Stimulated activated CD8-positive, alpha-beta memory T cell treated with anti-CD3 and anti-CD28 coated beads, Interleukin-15, amount 100 ng/mL, for 48 hours (primary cell): Measurements from ENCODE around the gene SLC19A2.
A peak's percentile ranks its signal among the peaks of the same experiment; 100 is the strongest.
"Not testable (repeated sequence)": the region's sequence is repeated elsewhere in the genome, so short reads cannot be mapped to it uniquely, and the experiment has no call there.

ENCODE experiments used
- DNase-seq, 2 donors: peaks; one replicate each; pipeline ENCODE4 v3.0.0-alpha.2; 2020; ENCODE audit warnings: low read depth in 2 of 2

Gene SLC19A2, protein sequence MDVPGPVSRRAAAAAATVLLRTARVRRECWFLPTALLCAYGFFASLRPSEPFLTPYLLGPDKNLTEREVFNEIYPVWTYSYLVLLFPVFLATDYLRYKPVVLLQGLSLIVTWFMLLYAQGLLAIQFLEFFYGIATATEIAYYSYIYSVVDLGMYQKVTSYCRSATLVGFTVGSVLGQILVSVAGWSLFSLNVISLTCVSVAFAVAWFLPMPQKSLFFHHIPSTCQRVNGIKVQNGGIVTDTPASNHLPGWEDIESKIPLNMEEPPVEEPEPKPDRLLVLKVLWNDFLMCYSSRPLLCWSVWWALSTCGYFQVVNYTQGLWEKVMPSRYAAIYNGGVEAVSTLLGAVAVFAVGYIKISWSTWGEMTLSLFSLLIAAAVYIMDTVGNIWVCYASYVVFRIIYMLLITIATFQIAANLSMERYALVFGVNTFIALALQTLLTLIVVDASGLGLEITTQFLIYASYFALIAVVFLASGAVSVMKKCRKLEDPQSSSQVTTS

DNA sequence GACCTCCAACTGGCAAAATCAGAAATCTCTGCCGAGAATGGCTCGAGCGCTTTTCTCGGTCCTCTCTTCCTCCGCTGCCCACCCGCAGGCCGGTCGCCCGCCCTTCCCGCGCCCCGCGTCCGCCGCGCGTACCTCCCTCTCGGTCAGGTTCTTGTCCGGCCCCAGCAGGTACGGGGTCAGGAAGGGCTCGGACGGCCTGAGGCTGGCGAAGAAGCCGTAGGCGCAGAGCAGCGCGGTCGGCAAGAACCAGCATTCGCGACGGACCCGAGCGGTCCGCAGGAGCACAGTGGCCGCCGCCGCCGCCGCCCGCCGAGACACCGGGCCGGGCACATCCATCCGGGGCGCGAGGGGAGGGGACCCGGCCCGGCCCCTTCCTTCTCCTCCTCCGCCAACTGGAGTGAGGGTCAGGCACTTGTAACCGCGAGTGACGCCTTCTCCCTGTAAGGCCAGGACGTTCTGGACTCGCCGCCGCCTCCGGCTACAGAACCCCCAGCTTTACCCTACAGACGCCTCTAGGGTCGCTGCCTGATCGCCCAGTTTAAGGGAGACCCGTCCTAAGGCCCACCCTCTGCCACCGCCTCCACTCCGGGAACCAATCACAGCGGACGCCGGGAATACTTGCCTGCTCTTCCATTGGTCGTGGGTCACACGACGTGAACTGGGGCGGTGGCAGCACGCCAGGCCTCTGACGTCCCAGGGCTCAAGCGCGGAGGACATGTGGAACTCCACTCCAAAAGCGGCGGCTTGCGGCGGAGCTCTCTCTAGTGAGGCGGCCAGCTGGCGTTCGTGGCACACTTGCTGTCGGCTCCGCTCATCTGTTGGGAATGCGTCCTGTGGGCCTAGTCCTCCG lies at the start of gene SLC19A2:
SLC19A2 (minus strand) TSS at position 514 of the 850 bp plus-strand sequence; CDS start at position 336, 178 bp downstream.
- DNase-seq = peak; percentile 91 to 92

DNA sequence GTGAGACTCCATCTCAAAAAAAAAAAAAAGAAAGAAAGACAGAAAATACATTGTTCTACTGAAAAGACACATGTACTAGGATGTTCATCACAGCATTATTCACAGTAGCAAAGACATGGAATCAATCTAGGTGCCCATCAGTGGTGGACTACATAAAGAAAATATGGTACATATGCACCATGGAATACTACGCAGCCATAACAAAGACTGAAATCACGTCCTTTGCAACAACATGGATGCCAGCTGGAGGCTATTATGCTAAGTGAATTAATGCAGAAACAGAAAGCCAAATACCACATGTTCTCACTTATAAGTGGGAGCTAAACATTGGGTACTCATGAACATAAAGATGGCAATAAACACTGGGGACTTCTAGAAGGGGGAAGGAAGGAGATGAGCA lies 48.9 kb upstream of the SLC19A2 start:
- no peak for DNase-seq

DNA sequence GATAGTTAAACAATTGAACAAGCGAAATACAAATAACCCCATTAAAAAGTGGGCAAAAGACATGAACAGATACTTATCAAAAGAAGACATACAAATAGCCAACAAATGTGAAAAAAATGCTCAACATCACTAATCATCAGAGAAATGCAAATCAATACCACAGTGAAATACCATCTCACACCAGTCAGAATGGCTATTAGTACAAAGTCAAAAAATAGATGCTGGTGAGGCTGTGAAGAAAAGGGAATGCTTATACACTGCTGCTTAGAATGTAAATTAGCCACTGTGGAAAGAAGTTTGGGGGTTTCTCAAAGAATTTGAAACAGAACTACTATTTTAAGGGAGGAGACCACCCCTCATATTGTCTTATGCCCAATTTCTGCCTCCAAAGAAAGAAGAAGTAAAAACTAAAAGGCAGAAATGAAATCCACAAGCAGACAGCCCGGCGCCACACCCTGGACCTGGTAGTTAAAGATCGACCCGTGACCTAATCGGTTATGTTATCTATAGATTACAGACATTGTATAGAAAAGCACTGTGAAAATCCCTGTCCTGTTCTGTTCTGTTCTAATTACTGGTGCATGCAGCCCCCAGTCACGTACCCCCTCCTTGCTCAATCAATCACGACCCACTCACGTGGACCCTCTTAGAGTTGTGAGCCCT lies 47.9 kb upstream of the SLC19A2 start:
- DNase-seq = not testable (repeated sequence)

DNA sequence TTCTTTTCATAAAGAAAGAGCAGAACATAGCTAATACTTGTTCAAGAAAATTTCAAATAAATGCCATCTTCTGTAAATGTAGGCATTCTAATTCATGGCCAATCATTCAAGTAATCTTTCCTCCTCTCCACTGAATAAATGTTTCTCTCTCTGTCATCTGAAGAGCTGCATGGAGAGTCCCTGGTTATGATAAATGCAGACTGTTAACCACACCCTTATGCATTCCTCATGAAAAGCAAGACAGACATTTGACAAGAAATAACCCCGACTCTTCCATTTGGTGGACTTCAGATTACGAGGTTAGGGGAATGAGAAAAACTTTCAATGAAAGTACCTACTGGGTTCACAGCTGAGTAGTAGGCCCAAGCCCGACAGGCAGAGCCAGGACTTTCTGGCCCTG lies 44.7 kb upstream of the SLC19A2 start:
- no peak for DNase-seq

DNA sequence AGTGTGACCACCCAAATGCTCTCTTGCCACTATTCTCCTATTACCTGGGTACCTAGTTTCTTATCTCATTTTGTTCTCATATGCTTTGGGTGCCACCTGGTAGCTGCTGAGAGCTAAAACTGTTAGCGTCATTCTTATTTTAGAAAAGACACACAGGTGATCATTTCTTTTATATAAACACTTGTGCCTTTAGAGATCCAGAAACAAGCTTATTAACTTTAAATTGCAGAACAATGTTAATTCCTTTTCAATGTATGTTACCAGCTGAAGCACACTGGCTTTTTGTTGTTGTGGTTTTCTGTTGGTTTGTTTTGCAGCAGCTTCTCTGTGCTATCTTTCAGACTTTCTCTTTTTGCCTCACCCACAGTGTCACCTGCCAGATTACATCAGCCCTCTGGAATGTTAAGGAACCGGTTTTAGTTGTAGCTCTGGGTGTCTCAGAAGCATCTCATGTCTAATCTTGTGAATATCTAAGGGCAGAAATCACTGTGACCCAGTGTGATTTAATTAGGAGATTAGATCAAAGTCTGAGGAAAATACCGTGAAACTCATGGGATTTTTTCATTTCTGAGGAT lies 43.4 kb upstream of the SLC19A2 start:
- no peak for DNase-seq

DNA sequence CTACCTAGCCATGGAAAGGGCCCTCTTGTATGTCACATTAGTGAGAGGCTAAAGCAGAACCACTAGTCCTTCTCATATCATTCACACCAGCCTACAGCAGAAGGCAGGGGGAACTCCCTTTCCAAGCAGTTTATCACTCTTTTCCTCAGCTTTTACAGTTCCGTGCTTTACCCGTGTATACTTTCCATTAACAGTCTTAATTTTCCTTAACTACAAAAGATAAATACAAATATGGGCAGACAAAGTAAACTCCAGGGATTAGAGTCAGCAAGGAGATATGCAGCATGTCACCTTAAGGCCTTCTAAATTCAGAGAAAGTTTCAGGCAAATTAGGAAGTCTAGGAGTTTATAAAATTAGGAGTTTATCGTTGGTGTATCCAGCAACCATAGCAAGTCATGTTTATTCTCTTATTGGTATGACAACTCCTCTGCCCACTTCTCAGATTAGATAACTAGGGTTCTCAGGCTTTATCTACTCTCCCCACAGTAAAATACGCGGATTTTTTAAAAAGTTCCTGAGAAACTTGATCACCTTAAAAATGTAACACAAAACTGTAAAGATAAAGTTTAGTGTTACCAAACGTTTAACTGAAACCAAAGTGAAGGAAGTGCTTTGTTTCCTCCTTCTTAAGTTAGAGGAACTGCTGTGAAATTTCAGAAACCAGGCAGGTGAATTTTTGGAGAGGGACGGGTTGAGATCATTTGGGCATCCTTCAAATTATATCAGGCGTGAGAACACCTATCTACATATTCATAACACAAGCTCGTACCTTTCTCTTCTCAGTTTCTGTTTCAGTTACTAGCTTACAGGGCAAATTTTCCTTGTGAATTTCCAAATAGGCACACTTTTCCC lies 42.7 kb upstream of the SLC19A2 start:
- DNase-seq = no peak

DNA sequence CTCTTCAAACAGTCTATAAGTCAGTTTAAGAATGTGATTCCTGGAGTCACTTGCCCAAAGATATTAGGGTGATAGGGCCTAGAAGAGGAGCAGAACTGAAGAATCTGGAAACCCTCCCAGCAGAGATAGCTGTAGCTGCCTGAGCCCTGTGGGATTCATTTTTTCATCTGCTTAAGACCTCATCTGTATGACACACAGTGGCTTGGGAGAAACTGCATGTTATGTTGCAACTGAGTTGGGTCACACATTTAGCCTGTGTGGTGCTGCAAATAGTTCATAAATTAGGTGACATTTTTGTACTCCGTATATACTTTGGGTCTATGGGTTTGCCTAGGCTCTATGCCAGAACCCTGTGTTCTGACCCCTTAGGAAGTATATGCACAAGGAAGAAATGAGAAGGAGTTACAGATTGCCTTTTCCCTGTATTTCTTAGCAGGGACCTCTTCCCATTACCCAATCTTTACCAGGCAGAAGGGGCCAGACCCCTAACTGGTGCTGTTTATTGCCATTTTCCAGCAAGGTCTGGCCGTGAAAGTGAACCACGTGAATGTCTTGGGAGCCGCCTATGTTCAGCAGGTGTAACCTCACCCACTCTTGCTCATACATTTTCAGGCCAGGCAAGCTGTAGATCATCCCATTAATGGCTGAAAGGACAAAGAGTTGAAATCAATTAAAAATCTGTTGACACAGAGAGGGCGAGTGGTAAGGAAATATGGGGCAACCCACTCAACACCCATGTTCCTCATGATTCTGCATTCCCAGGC lies 41.9 kb upstream of the SLC19A2 start:
- no peak for DNase-seq

DNA sequence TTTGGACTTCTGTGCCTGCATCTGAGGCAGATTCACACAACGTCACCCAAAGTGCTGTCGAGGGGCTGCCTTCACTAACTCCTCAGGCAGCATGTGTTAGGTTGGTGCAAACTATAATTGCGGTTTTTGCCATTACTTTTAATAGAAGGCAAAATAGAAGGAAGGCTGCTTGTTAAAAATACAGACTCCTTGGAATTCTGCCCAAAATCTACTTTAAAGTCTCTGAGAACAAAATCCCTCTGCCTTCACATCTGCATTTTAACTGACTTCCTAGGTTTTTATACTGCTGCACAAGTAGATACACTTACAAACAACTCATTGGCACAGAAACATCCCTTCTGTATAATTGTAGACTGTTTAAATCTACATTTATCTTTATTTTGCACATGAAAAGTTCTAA lies 41.3 kb upstream of the SLC19A2 start:
- no peak for DNase-seq

DNA sequence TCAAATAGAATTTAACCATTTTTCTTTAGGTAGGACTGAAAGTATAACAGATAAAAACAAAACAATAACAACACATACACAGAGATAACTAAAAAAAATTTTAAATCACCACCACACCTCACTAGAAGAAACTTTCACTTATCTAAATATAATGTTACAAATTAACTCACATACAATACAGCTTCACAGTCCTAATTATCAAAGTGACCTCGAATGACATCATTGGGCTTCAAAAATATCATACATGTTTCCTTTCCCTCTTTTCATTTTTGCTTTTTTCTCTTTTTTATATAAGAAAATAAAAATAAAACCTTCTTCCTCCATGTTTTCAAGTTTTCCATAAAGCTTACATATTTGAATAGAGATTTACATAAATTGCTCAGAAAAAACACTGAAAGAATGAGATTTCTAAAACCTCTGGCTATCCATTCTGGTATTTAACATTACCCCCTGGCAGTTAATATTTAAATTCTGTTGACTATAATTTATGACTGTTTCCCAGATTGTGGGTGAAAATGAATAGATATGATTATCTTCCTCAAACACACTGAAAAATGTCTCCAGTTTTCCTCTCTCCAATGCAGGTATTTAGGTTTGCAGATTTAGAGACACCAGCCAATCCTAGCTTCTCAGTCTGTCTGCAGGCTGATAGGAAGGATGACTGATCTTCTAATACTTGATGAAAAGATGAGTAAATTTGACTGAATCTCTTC lies 40.5 kb upstream of the SLC19A2 start:
- DNase-seq = no peak

DNA sequence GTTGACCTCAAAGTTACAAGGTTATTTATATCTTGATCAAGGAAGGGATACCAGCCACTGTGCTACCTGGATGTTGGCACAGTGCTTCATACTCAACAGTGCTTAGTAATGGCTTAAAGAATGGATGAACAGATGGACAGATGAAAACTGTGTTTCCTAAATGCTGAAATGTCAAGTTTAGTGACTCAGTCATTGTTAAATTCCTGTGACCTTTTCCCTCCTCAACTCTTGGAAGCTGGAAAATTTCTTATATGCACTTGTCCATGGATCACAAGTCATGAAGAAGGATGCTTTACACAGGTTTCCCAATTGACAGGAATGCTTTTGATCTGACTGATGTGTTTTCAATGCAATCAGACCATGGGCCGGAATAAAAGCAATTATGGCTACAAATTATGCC lies 39.6 kb upstream of the SLC19A2 start:
- no peak for DNase-seq

DNA sequence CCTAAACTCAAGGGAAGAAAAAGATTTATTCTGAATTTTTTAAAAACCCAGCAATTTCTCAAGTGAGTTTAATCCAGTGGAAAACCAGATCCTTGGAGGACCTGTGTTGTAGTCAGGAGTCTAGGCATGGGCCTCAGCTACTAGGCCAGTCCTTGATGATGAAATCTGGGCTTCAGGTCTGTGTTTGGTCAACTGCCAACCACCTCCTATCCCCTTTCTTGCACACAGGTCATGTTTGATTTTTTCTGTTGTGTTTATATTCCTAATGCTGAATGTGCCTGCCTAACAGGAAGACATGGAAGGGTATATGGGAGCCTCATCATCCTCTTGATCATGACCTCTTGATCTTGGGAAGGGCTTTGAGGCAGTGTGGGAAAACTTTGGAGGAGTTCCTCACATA lies 38.2 kb upstream of the SLC19A2 start:
- DNase-seq = no peak

DNA sequence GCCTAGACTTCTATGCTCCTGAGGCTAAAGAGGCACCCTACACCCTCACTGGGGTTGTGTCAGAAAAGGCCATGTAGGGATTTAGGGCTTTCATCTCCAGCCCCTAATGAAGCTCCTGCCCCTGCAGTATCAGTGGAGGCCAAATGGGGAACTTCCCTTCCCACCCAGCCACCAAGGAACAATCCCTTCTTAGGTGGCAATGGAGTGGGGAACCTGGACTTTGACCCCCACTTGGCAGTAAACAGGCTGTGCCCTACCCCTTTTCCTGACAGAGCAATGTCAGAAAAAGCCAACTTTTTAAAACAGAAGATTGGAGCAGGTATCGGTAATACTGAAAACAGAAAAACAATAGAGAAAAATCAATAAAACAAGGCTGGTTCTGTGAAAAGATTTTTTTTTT lies 35.5 kb upstream of the SLC19A2 start:
- DNase-seq = no peak

DNA sequence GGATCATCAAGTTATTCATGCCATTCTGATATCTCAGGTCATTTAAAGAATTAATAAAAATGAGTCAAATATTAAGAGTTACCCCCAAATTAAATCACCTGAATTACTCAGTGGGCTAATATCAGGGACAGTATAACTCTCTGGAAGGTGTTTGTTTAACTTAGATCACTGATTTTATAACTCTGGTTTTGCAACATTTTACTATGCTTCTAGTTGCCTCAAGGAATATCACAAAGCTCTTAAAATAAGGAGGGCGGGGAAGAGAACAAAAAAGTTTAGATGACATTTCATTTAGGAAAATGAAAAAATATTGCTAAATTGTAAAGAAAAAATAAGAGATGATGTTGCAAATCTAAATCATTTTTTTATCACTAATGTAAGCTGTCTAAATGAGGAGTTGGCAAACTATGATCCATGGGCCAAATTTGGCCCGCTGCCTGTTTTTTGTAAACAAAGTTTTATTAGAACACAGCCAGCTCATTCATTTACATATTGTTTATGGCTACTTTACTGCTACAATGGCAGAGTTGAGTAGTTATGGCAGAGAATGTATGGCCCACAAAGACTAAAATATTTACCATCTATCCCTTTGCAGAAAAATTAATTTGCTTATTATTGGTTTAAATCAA lies 31.9 kb upstream of the SLC19A2 start:
- DNase-seq = no peak

DNA sequence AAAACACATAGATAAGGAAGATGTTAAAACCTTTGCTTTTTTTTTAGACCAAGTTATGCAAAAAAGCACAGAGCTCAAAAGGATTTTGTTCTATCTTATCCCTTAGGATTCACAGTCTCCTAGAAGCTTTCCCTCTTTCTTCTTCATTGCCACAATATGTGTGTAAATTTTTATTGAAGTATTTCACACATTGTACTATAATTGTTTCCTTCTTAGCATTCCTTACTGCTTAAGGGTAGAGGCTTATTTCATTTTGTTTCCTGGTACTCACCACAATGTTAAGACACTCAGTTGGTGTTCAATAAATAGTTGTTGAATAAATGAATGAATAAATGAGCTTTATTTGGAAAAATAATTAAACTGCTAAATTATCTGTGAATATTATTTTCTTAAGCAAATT lies 29.9 kb upstream of the SLC19A2 start:
- no peak for DNase-seq

DNA sequence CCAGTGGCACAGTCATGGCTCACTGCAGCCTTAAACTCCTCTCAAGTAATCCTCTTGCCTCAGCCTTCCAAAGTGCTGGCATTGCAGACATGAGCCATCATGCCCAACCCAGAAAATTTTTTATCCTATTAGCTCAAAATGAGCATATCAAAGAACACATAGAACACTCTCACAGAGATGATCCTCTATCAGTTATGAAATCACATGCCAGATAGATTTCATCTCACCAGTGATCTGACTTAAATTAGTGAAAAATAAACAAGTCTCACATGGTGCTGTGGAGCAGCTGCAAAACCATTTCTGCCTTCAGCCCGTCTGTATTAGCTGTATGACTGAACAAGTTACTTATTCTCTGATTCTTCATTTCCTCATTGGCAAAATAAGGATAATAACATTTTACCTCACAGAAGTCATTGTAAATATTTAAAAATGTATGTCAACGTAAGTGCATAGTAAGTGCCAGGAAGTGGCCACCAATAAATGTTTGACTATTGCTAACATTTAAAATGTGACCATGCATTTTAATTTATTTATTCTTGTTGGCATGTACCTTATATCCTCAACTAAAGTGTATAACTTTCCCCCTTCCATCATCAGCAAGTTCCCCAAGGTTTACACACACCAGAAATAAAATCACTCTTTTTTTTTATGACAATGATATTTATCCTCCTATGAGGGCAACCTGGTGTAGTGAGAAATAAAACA lies 29.0 kb upstream of the SLC19A2 start:
- no peak for DNase-seq

DNA sequence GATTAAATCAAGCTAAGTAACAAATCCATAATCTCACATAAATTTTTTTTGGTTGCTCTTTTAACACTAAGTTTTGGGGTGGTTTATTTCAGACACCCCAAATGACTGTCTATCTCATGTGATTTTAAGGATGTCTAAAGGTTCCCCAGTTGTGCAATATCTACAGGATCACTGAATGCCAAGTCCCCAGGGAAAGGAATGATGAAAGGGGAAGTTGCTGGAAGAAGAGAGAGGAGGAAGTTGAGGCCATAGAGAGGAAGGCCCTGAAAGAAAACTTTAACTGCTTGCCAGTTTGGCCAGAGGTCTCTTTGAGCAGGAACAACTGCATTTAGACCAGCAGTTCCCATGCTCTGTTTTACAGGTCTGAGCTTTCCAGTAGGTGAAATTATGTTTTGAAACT lies 27.5 kb upstream of the SLC19A2 start:
- no peak for DNase-seq

DNA sequence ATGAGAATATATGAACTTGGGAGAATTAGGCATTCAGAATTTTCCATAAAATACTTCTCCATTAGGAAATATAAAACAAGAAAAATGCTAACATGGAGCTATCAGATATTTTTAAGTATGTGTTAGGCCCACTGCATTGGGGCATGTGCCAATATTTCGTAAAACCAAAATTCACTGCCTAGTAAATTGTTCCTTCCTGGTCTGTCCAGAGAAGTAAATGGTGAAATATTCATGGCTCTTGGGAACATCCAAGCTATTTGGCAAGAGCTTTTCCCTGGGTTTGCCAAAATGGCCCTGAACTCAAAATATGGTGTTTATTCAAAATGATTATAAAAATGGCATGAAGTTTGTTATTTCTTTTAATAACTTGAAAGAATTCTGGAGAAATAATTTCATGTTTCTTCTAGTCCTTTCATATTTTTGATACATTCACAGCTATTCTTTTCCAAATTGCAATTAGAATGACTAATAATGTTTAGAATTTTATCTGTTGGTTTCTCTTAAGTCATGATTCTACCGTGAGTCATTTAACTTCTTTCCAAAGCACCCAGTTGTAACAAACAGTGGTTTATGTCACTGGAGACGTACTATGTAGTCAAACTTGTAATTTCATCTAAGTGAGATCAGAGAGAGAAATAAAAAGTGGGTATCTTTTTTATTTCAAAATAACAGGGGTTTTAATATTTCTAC lies 25.7 kb upstream of the SLC19A2 start:
- no peak for DNase-seq

DNA sequence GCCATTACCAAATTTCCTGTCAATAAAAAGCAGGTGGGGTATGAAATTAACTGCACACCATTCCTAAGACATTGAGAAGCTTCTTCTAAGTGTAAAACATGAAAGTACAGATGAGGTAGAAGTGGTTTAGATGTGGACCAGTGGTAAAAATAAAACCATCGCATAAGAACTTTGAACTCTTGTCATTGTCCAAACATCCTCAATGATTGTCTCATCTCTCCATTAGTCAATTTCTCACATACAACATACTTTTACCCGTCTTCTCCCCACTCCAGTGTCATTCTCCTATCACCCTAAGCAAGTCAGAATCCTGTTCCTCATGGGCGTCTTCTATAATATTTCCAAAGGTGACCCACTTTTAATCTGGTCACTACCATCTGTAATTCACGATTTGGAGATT lies 24.3 kb upstream of the SLC19A2 start:
- no peak for DNase-seq
